ENCODE results near the gene RAMP2. TPM values are rescaled to one million over a fixed set of nuclear protein-coding genes. Genes with fewer than 3 reads are reported as not detected.

Gene RAMP2
- total and polyA plus RNA-seq, 2 of the 13 experiments (the other 11 are each of a cell fraction or from before 2014, with no cell fraction given): 1.4 to 5.2 TPM

DNA sequence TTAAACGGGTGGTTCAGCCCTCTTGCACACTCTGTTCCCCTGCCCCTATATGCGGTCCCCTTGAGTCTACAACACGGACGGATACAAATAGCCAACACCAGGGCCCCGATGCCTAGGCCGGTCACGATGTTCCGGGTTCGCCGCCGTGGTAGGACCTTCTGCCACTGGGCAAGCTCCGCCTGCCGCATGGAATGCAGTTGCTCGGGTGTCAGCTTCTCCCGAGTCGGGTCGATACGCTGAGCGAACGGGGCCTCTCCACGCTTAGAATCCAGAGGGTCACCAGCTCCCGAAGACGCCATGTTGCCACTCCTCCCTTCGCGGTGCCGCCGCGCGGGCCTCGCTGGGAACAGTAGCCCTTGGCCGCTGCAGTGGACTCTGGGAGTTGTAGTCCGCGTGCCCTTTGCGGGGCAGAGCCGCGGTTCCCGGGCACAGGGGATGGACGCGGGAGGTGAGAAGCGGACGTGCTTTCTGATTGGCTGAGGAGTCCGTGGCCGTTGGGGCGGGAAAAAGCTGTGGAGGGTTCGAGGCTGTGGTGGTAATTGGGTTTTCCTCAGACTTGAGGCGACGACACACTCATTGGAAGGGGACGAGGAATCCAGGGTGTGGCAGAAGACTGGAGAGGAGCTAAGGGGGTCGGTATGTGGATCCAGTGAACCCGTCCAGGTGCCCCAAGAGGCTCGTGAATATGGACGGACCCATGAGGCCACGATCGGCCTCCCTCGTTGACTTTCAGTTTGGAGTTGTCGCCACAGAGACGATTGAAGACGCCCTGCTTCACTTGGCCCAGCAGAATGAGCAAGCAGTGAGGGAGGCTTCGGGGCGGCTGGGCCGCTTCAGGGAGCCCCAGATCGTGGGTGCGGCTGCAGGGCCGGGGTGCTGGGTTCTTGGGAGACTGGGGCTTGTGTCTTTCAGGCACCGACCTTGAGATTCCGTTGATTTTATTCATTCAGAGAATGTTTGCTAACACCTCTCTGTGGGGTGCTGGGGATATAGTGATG is 37.7 kb downstream of the RAMP2 start, which contains the start of the genes CNTD1 and COA3 (continued):
- TF ChIP-seq, protein P1, sequence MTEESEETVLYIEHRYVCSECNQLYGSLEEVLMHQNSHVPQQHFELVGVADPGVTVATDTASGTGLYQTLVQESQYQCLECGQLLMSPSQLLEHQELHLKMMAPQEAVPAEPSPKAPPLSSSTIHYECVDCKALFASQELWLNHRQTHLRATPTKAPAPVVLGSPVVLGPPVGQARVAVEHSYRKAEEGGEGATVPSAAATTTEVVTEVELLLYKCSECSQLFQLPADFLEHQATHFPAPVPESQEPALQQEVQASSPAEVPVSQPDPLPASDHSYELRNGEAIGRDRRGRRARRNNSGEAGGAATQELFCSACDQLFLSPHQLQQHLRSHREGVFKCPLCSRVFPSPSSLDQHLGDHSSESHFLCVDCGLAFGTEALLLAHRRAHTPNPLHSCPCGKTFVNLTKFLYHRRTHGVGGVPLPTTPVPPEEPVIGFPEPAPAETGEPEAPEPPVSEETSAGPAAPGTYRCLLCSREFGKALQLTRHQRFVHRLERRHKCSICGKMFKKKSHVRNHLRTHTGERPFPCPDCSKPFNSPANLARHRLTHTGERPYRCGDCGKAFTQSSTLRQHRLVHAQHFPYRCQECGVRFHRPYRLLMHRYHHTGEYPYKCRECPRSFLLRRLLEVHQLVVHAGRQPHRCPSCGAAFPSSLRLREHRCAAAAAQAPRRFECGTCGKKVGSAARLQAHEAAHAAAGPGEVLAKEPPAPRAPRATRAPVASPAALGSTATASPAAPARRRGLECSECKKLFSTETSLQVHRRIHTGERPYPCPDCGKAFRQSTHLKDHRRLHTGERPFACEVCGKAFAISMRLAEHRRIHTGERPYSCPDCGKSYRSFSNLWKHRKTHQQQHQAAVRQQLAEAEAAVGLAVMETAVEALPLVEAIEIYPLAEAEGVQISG (CRISPR knock-in tag; IDR thresholded peaks at IDR 0.05): peak; percentile 95
- TF ChIP-seq MEF2D (CRISPR knock-in tag; IDR thresholded peaks at IDR 0.05): peak; percentile 90
- peak; percentile 97; the same call in 1 of the 2 replicates for TF ChIP-seq ZNF235 (CRISPR knock-in tag; IDR thresholded peaks at IDR 0.05; ENCODE audit: borderline replicate concordance)
- TF ChIP-seq NFIB (CRISPR knock-in tag; IDR thresholded peaks at IDR 0.05; ENCODE audit: borderline replicate concordance): no peak
- peak; percentile 97 for TF ChIP-seq ZMYM2 (CRISPR knock-in tag; IDR thresholded peaks at IDR 0.05)
- TF ChIP-seq FOXJ3 (CRISPR knock-in tag; IDR thresholded peaks at IDR 0.05; ENCODE audit: borderline replicate concordance): peak; percentile 48; the same call in 1 of the 2 replicates
- peak; percentile 85; the same call in 1 of the 2 replicates for TF ChIP-seq ZFP90 (CRISPR knock-in tag; IDR thresholded peaks at IDR 0.05; ENCODE audit: borderline replicate concordance)
- TF ChIP-seq ARNT2 (CRISPR knock-in tag; IDR thresholded peaks at IDR 0.05; ENCODE audit: low read depth): peak; percentile 89
- TF ChIP-seq, protein P2, sequence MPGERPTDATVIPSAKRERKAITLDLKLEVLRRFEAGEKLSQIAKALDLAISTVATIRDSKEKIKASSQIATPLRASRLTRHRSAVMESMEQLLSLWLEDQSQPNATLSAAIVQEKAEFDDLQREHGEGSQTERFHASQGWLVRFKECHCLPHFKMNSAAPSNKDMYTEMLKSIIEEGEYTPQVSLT (CRISPR knock-in tag; IDR thresholded peaks at IDR 0.05; ENCODE audit: borderline replicate concordance, low read depth): no peak
- TF ChIP-seq MED8 (CRISPR knock-in tag; IDR thresholded peaks at IDR 0.05; ENCODE audit: insufficient replicate concordance): peak; percentile 75
- no peak for TF ChIP-seq ZNF234 (CRISPR knock-in tag; conservative IDR thresholded peaks at IDR 0.05)
- no peak for TF ChIP-seq ZNF460 (CRISPR knock-in tag; IDR thresholded peaks at IDR 0.05; ENCODE audit: borderline replicate concordance)
- TF ChIP-seq ZNF335 (CRISPR knock-in tag; IDR thresholded peaks at IDR 0.05): peak; percentile 79
- peak; percentile 86; the same call in 1 of the 2 replicates for TF ChIP-seq SMAD3 (CRISPR knock-in tag; IDR thresholded peaks at IDR 0.05)
- no peak for TF ChIP-seq SMARCC2 (IDR thresholded peaks at IDR 0.05)
- TF ChIP-seq SOX6 (IDR thresholded peaks at IDR 0.05): no peak
- TF ChIP-seq SOX6 (CRISPR knock-in tag; IDR thresholded peaks at IDR 0.05): peak; percentile 82
- no peak for TF ChIP-seq GZF1 (CRISPR knock-in tag; IDR thresholded peaks at IDR 0.05)
- TF ChIP-seq RXRB (CRISPR knock-in tag; IDR thresholded peaks at IDR 0.05; ENCODE audit: borderline replicate concordance): peak; percentile 83
- TF ChIP-seq, protein P3, sequence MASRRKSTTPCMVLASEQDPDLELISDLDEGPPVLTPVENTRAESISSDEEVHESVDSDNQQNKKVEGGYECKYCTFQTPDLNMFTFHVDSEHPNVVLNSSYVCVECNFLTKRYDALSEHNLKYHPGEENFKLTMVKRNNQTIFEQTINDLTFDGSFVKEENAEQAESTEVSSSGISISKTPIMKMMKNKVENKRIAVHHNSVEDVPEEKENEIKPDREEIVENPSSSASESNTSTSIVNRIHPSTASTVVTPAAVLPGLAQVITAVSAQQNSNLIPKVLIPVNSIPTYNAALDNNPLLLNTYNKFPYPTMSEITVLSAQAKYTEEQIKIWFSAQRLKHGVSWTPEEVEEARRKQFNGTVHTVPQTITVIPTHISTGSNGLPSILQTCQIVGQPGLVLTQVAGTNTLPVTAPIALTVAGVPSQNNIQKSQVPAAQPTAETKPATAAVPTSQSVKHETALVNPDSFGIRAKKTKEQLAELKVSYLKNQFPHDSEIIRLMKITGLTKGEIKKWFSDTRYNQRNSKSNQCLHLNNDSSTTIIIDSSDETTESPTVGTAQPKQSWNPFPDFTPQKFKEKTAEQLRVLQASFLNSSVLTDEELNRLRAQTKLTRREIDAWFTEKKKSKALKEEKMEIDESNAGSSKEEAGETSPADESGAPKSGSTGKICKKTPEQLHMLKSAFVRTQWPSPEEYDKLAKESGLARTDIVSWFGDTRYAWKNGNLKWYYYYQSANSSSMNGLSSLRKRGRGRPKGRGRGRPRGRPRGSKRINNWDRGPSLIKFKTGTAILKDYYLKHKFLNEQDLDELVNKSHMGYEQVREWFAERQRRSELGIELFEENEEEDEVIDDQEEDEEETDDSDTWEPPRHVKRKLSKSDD (CRISPR knock-in tag; IDR thresholded peaks at IDR 0.05; ENCODE audit: low read depth): peak; percentile 97
- TF ChIP-seq ARNT (IDR thresholded peaks at IDR 0.05): no peak
- peak; percentile 27; the same call in 1 of the 2 replicates for TF ChIP-seq ZBTB1 (CRISPR knock-in tag; IDR thresholded peaks at IDR 0.05; ENCODE audit: borderline replicate concordance)
- TF ChIP-seq CC2D1A (CRISPR knock-in tag; IDR thresholded peaks at IDR 0.05): peak; percentile 94
- TF ChIP-seq JARID2 (CRISPR knock-in tag; IDR thresholded peaks at IDR 0.05; ENCODE audit: insufficient replicate concordance): no peak
